Measurements from ENCODE around the gene PKP3.
"Not testable (repeated sequence)": the region's sequence is repeated elsewhere in the genome, so short reads cannot be mapped to it uniquely, and the experiment has no call there.

Gene PKP3

DNA sequence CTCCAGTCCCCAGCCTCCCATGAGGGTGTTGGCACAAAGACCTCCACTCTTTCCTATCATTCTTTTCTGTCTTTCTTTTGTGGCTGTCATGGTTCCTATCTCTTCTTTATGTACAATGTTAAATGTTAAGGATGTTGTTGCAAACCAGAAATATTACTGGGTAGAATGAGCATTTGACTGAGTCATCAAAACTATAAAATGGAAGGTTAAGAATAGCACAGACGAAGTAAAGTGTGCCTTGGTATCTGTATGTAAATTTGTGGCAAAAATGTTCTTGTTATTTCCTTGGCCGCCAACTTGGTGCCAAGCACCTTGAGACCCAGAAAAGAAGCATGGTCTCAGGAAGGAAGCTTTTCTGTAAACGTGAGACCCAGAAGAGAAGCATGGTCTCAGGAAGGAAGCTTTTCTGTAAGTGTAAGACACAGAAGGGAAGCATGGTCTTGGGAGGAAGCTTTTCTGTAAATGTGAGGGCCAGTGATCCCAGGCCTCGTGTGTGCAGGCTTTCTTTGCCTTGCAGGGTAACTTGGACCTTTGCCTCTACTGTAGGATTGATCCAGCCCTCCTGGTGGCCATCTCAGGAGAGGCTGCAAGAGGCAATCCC is 6.7 kb upstream of the PKP3 start:
- H3K9me2 ChIP-seq (replicated peaks; ENCODE audit: insufficient read depth, low read length) = no peaks in the 10 kb centered on the region
- H3K9ac ChIP-seq (ENCODE audit: low read length) = no peak overlapping the region
- H3F3A ChIP-seq (ENCODE audit: insufficient read depth) = no peaks in the 10 kb centered on the region
- H3K79me2 ChIP-seq (ENCODE audit: insufficient read depth, low read length) = no peaks in the 10 kb centered on the region
- no peak overlapping the region for H3K27ac ChIP-seq (ENCODE audit: low read depth, low read length)
- H3K9me3 ChIP-seq (ENCODE audit: insufficient read depth, low read length) = 0 out of 2 replicates have a peak, but pooled peaks cover 7% of the 10 kb centered on the region
- H3K36me3 ChIP-seq (ENCODE audit: low read length) = no peaks in the 10 kb centered on the region
- no peak overlapping the region for H2AFZ ChIP-seq (ENCODE audit: low read depth, low read length, severe bottlenecking)
- H3K4me2 ChIP-seq (ENCODE audit: low read depth, low read length, poor library complexity, severe bottlenecking) = no peak overlapping the region
- no peaks in the 10 kb centered on the region for H3K27me3 ChIP-seq (ENCODE audit: low read length)
- no peak overlapping the region for H3K4me3 ChIP-seq (ENCODE audit: insufficient read depth, low read length, poor library complexity, severe bottlenecking)
- no peak for TF ChIP-seq CTCF (IDR thresholded peaks at IDR 0.05; ENCODE audit: insufficient read depth, low read length, poor library complexity, severe bottlenecking)
- TF ChIP-seq EZH2phosphoT487 (conservative IDR thresholded peaks at IDR 0.05; ENCODE audit: low read length) = no peak
- no peaks in the 10 kb centered on the region for H4K20me1 ChIP-seq (ENCODE audit: low read depth, low read length)

- not testable (repeated sequence) for H3K79me2 ChIP-seq (ENCODE audit: insufficient read depth, low read length); H4K20me1 ChIP-seq (ENCODE audit: low read depth, low read length); H3K9ac ChIP-seq (ENCODE audit: low read length); H3K9me3 ChIP-seq (ENCODE audit: insufficient read depth, low read length); H3K9me2 ChIP-seq (replicated peaks; ENCODE audit: insufficient read depth, low read length); H3K27ac ChIP-seq (ENCODE audit: low read depth, low read length); H3F3A ChIP-seq (ENCODE audit: insufficient read depth); H3K4me2 ChIP-seq (ENCODE audit: low read depth, low read length, poor library complexity, severe bottlenecking); H3K36me3 ChIP-seq (ENCODE audit: low read length); H2AFZ ChIP-seq (ENCODE audit: low read depth, low read length, severe bottlenecking); H3K4me3 ChIP-seq (ENCODE audit: insufficient read depth, low read length, poor library complexity, severe bottlenecking); H3K27me3 ChIP-seq (ENCODE audit: low read length)
Measured at GRCh38 chr11:389369-389768, 4.6 kb upstream of the PKP3 start.

GRCh38 chr11:390175-390574 is 3.8 kb upstream of the PKP3 start:
- 0 out of 2 replicates have a peak, but pooled peaks cover 7% of the 10 kb centered on the region for H3K9me3 ChIP-seq (ENCODE audit: insufficient read depth, low read length)
- no peak overlapping the region for H2AFZ ChIP-seq (ENCODE audit: low read depth, low read length, severe bottlenecking)
- TF ChIP-seq CTCF (IDR thresholded peaks at IDR 0.05; ENCODE audit: insufficient read depth, low read length, poor library complexity, severe bottlenecking) (no peak), EZH2phosphoT487 (conservative IDR thresholded peaks at IDR 0.05; ENCODE audit: low read length) (no peak)
- no peaks in the 10 kb centered on the region for H3F3A ChIP-seq (ENCODE audit: insufficient read depth)
- H3K4me3 ChIP-seq (ENCODE audit: insufficient read depth, low read length, poor library complexity, severe bottlenecking) = no peak overlapping the region
- H3K9me2 ChIP-seq (replicated peaks; ENCODE audit: insufficient read depth, low read length) = no peaks in the 10 kb centered on the region
- H3K4me2 ChIP-seq (ENCODE audit: low read depth, low read length, poor library complexity, severe bottlenecking) = no peak overlapping the region
- no peak overlapping the region for H3K9ac ChIP-seq (ENCODE audit: low read length)
- H3K27me3 ChIP-seq (ENCODE audit: low read length) = no peaks in the 10 kb centered on the region
- H3K27ac ChIP-seq (ENCODE audit: low read depth, low read length) = no peak overlapping the region
- H4K20me1 ChIP-seq (ENCODE audit: low read depth, low read length) = no peaks in the 10 kb centered on the region
- H3K36me3 ChIP-seq (ENCODE audit: low read length) = no peaks in the 10 kb centered on the region
- H3K79me2 ChIP-seq (ENCODE audit: insufficient read depth, low read length) = no peaks in the 10 kb centered on the region

- H3K27ac ChIP-seq (ENCODE audit: low read depth, low read length) = no peak overlapping the region
- no peaks in the 10 kb centered on the region for H3K9me2 ChIP-seq (replicated peaks; ENCODE audit: insufficient read depth, low read length)
- 0 out of 2 replicates have a peak, but pooled peaks cover 2% of the 10 kb centered on the region for H3K9me3 ChIP-seq (ENCODE audit: insufficient read depth, low read length)
- H3K36me3 ChIP-seq (ENCODE audit: low read length) = no peaks in the 10 kb centered on the region
- H2AFZ ChIP-seq (ENCODE audit: low read depth, low read length, severe bottlenecking) = no peak overlapping the region
- no peaks in the 10 kb centered on the region for H4K20me1 ChIP-seq (ENCODE audit: low read depth, low read length)
- TF ChIP-seq EZH2phosphoT487 (conservative IDR thresholded peaks at IDR 0.05; ENCODE audit: low read length) = no peak
- no peaks in the 10 kb centered on the region for H3K79me2 ChIP-seq (ENCODE audit: insufficient read depth, low read length)
- no peaks in the 10 kb centered on the region for H3F3A ChIP-seq (ENCODE audit: insufficient read depth)
- no peak overlapping the region for H3K9ac ChIP-seq (ENCODE audit: low read length)
- H3K4me3 ChIP-seq (ENCODE audit: insufficient read depth, low read length, poor library complexity, severe bottlenecking) = no peak overlapping the region
- no peak overlapping the region for H3K4me2 ChIP-seq (ENCODE audit: low read depth, low read length, poor library complexity, severe bottlenecking)
- H3K27me3 ChIP-seq (ENCODE audit: low read length) = no peaks in the 10 kb centered on the region
Measured at GRCh38 chr11:391117-392017, 2.6 kb upstream of the PKP3 start.

Data from SU-DHL-6 (cell line).